HepG2 (cell line): ENCODE results near the gene SURF1. TPM values are rescaled to one million over a fixed set of nuclear protein-coding genes. Genes with fewer than 3 reads are reported as not detected.

Source experiments
- BORCS8-MEF2B ChIP-seq: sonication (generic); formaldehyde crosslinking; IDR thresholded peaks from 2 replicates; pipeline ENCODE4 v1.8.0; 2022; ENCODE audit warnings: mild to moderate bottlenecking, missing genetic modification reagents
- EEA1 ChIP-seq: sonication (generic); formaldehyde crosslinking; IDR thresholded peaks from 2 replicates; pipeline ENCODE4 v1.5.1; 2020; ENCODE audit warnings: mild to moderate bottlenecking, missing genetic modification reagents, borderline replicate concordance
- ELF1 ChIP-seq: sonication (generic); formaldehyde crosslinking; IDR thresholded peaks from 2 replicates; pipeline ENCODE4 v1.4.0; 2020; ENCODE audit warnings: missing genetic modification reagents
- ETV6 ChIP-seq: sonication (generic); formaldehyde crosslinking; conservative IDR thresholded peaks from 2 replicates; pipeline ENCODE4 v1.4.0; 2020; ENCODE audit warnings: missing genetic modification reagents
- HOXA3 ChIP-seq: sonication (generic); formaldehyde crosslinking; IDR thresholded peaks from 2 replicates; pipeline ENCODE4 v1.5.0; 2020; ENCODE audit warnings: missing genetic modification reagents
- MED8 ChIP-seq: sonication (generic); formaldehyde crosslinking; IDR thresholded peaks from 2 replicates; pipeline ENCODE4 v1.8.1; 2023; ENCODE audit warnings: mild to moderate bottlenecking, missing genetic modification reagents; ENCODE audit not compliant: insufficient replicate concordance
- MTA3 ChIP-seq: sonication (generic); formaldehyde crosslinking; IDR thresholded peaks from 2 replicates; pipeline ENCODE4 v1.4.0; 2020; ENCODE audit warnings: missing genetic modification reagents
- NFE2L2 ChIP-seq: fragments of 150-350 bp; IDR thresholded peaks from 2 replicates; pipeline ENCODE4 v1.6.1; 2014; ENCODE audit warnings: low read length
- SATB2 ChIP-seq: sonication (generic); formaldehyde crosslinking; IDR thresholded peaks from 2 replicates; pipeline ENCODE4 v1.5.0; 2020; ENCODE audit warnings: missing genetic modification reagents
- SMYD3 ChIP-seq: sonication (generic); formaldehyde crosslinking; IDR thresholded peaks from 2 replicates; pipeline ENCODE4 v1.8.1; 2023; ENCODE audit warnings: mild to moderate bottlenecking, missing genetic modification reagents
- ZFAT ChIP-seq: sonication (generic); formaldehyde crosslinking; conservative IDR thresholded peaks from 2 replicates; pipeline ENCODE4 v1.8.1; 2023; ENCODE audit warnings: missing genetic modification reagents, inconsistent platforms
- ZFX ChIP-seq: sonication (generic); formaldehyde crosslinking; IDR thresholded peaks from 2 replicates; pipeline ENCODE4 v1.4.0; 2020; ENCODE audit warnings: mild to moderate bottlenecking, low read depth, missing genetic modification reagents, moderate library complexity
- ZNF101 ChIP-seq: sonication (generic); formaldehyde crosslinking; IDR thresholded peaks from 2 replicates; pipeline ENCODE4 v1.4.0; 2020; ENCODE audit warnings: mild to moderate bottlenecking, low read depth, missing genetic modification reagents, borderline replicate concordance
- ZNF616 ChIP-seq: sonication (generic); formaldehyde crosslinking; IDR thresholded peaks from 2 replicates; pipeline ENCODE4 v1.5.0; 2020; ENCODE audit warnings: low read depth, mild to moderate bottlenecking, missing genetic modification reagents
- ZNF780A ChIP-seq: sonication (generic); formaldehyde crosslinking; IDR thresholded peaks from 2 replicates; pipeline ENCODE4 v1.8.0; 2022; ENCODE audit warnings: mild to moderate bottlenecking, missing genetic modification reagents, moderate library complexity
- polyA plus RNA-seq, 8 experiments: library from polyadenylated mRNA; depleted of rRNA in 3 of 8; stranded (reverse) in 7 of 8; unstranded in 1 of 8; fragments of >200 nt; fragmentation: Illumina TruSeq in 4 of 8; extraction: Trizol in 4 of 8; gene quantifications; 2 replicates each; pipeline versions ENCODE4 v1.2.1 to v1.2.3, GENCODE V29; 2011 to 2016; ENCODE audit warnings: low read depth in 4 of 8, missing spikeins in 1 of 8, mixed read lengths in 1 of 8; ENCODE audit not compliant: insufficient read depth in 1 of 8
- total RNA-seq, 5 experiments: library from RNA; depleted of rRNA; stranded (reverse); fragments of >200 nt; fragmentation: Illumina TruSeq; extraction: Trizol; gene quantifications; 2 replicates each; pipeline ENCODE4 v1.2.3, GENCODE V29; 2016; ENCODE audit warnings: low read depth in 1 of 5
- TF ChIP-seq, protein P1 (sequence below): sonication (generic); formaldehyde crosslinking; IDR thresholded peaks from 2 replicates; pipeline ENCODE4; 2020; ENCODE audit warnings: missing genetic modification reagents, mild to moderate bottlenecking, borderline replicate concordance
- TF ChIP-seq, protein P2 (sequence below): sonication (generic); formaldehyde crosslinking; IDR thresholded peaks from 2 replicates; pipeline ENCODE4 v1.4.0; 2020; ENCODE audit warnings: missing genetic modification reagents
- TF ChIP-seq, protein P3 (sequence below): sonication (generic); formaldehyde crosslinking; IDR thresholded peaks from 2 replicates; pipeline ENCODE4 v1.8.0; 2022; ENCODE audit warnings: low read depth, missing genetic modification reagents
- TF ChIP-seq, protein P4 (sequence below): sonication (generic); formaldehyde crosslinking; IDR thresholded peaks from 2 replicates; pipeline ENCODE4 v1.9.0; 2021; ENCODE audit warnings: missing genetic modification reagents, borderline replicate concordance

Gene SURF1
- total and polyA plus RNA-seq, 2 of the 13 experiments (the other 11 are each of a cell fraction or from before 2014, with no cell fraction given) = 17.8 to 40.7 TPM

DNA sequence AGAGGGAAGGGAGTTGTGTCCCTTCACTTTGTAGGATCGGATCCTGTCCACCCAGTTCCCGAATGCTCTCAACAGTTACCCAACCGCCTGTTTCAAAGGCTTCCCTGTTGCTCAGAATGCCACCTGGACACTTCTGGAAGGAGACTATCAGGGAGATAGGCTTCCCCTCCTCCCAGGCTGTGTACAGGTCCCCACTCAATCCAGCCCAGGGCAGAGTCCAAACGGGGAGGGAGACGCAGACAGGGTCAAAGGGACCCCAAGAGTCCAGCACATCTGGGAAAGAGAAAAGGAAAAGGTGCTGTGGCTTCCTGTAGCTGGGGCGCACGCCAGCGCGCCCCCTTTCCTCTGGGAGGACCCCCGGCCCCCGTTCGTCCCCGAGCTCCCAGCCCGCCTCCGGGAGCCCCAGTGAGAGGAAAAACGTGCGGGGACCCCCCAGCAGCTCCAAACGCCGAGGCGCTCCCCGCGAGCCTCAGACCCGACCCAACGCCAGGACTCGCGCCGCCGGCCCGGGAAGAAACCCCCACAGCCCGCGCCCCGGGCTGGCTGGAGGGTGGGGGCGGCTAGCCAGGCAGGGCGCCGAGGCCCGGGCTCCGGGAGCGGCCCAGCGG, 18.9 kb upstream of the SURF1 start (continued):
- TF ChIP-seq MTA3 (CRISPR knock-in tag) (no peak), HOXA3 (CRISPR knock-in tag) (peak; percentile 50; the same call in 1 of the 2 replicates), ZNF780A (CRISPR knock-in tag) (no peak), NFE2L2 (no peak), BORCS8-MEF2B (peak; percentile 69), ZNF101 (CRISPR knock-in tag) (no peak), ETV6 (no peak), MED8 (CRISPR knock-in tag) (no peak), ZFX (no peak), ZNF616 (CRISPR knock-in tag) (no peak), ZFAT (CRISPR knock-in tag) (no peak; the same call in 1 of the 2 replicates), ELF1 (CRISPR knock-in tag) (peak; percentile 62; the same call in 1 of the 2 replicates), EEA1 (CRISPR knock-in tag) (no peak), SATB2 (CRISPR knock-in tag) (0 out of 2 replicates have a peak, but pooled peaks have one; percentile 40), SMYD3 (no peak)
- TF ChIP-seq, protein P1, sequence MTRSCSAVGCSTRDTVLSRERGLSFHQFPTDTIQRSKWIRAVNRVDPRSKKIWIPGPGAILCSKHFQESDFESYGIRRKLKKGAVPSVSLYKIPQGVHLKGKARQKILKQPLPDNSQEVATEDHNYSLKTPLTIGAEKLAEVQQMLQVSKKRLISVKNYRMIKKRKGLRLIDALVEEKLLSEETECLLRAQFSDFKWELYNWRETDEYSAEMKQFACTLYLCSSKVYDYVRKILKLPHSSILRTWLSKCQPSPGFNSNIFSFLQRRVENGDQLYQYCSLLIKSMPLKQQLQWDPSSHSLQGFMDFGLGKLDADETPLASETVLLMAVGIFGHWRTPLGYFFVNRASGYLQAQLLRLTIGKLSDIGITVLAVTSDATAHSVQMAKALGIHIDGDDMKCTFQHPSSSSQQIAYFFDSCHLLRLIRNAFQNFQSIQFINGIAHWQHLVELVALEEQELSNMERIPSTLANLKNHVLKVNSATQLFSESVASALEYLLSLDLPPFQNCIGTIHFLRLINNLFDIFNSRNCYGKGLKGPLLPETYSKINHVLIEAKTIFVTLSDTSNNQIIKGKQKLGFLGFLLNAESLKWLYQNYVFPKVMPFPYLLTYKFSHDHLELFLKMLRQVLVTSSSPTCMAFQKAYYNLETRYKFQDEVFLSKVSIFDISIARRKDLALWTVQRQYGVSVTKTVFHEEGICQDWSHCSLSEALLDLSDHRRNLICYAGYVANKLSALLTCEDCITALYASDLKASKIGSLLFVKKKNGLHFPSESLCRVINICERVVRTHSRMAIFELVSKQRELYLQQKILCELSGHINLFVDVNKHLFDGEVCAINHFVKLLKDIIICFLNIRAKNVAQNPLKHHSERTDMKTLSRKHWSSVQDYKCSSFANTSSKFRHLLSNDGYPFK (CRISPR knock-in tag) = no peak
- TF ChIP-seq, protein P2, sequence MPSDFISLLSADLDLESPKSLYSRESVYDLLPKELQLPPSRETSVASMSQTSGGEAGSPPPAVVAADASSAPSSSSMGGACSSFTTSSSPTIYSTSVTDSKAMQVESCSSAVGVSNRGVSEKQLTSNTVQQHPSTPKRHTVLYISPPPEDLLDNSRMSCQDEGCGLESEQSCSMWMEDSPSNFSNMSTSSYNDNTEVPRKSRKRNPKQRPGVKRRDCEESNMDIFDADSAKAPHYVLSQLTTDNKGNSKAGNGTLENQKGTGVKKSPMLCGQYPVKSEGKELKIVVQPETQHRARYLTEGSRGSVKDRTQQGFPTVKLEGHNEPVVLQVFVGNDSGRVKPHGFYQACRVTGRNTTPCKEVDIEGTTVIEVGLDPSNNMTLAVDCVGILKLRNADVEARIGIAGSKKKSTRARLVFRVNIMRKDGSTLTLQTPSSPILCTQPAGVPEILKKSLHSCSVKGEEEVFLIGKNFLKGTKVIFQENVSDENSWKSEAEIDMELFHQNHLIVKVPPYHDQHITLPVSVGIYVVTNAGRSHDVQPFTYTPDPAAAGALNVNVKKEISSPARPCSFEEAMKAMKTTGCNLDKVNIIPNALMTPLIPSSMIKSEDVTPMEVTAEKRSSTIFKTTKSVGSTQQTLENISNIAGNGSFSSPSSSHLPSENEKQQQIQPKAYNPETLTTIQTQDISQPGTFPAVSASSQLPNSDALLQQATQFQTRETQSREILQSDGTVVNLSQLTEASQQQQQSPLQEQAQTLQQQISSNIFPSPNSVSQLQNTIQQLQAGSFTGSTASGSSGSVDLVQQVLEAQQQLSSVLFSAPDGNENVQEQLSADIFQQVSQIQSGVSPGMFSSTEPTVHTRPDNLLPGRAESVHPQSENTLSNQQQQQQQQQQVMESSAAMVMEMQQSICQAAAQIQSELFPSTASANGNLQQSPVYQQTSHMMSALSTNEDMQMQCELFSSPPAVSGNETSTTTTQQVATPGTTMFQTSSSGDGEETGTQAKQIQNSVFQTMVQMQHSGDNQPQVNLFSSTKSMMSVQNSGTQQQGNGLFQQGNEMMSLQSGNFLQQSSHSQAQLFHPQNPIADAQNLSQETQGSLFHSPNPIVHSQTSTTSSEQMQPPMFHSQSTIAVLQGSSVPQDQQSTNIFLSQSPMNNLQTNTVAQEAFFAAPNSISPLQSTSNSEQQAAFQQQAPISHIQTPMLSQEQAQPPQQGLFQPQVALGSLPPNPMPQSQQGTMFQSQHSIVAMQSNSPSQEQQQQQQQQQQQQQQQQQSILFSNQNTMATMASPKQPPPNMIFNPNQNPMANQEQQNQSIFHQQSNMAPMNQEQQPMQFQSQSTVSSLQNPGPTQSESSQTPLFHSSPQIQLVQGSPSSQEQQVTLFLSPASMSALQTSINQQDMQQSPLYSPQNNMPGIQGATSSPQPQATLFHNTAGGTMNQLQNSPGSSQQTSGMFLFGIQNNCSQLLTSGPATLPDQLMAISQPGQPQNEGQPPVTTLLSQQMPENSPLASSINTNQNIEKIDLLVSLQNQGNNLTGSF = no peak
- TF ChIP-seq, protein P3, sequence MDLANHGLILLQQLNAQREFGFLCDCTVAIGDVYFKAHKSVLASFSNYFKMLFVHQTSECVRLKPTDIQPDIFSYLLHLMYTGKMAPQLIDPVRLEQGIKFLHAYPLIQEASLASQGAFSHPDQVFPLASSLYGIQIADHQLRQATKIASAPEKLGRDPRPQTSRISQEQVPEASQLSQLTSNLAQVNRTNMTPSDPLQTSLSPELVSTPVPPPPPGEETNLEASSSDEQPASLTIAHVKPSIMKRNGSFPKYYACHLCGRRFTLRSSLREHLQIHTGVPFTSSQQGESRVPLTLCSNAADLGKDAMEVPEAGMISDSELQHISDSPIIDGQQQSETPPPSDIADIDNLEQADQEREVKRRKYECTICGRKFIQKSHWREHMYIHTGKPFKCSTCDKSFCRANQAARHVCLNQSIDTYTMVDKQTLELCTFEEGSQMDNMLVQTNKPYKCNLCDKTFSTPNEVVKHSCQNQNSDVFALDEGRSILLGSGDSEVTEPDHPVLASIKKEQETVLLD (CRISPR knock-in tag) = no peak; the same call in 1 of the 2 replicates
- TF ChIP-seq, protein P4, sequence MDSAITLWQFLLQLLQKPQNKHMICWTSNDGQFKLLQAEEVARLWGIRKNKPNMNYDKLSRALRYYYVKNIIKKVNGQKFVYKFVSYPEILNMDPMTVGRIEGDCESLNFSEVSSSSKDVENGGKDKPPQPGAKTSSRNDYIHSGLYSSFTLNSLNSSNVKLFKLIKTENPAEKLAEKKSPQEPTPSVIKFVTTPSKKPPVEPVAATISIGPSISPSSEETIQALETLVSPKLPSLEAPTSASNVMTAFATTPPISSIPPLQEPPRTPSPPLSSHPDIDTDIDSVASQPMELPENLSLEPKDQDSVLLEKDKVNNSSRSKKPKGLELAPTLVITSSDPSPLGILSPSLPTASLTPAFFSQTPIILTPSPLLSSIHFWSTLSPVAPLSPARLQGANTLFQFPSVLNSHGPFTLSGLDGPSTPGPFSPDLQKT (CRISPR knock-in tag) = no peak
